Measurements from ENCODE around the gene GPR107.
A peak's percentile ranks its signal among the peaks of the same experiment; 100 is the strongest.

GPR107 gene

GRCh38 chr9:130142641-130143040 lies 88.9 kb downstream of the GPR107 start:
- DNase-seq (ENCODE audit: low read depth): no peak
- H3K4me3 ChIP-seq (ENCODE audit: low read length): no peak overlapping the region
- no peak for TF ChIP-seq CTCF (IDR thresholded peaks at IDR 0.05; ENCODE audit: insufficient read depth, low read depth, low read length, missing control alignments)

GRCh38 chr9:130143279-130143893 lies 89.7 kb downstream of the GPR107 start:
- no peak overlapping the region for H3K4me3 ChIP-seq (ENCODE audit: low read length)
- DNase-seq (ENCODE audit: low read depth): peak; percentile 34
- TF ChIP-seq CTCF (IDR thresholded peaks at IDR 0.05; ENCODE audit: insufficient read depth, low read depth, low read length, missing control alignments): no peak

GRCh38 chr9:130143958-130144366 lies 90.3 kb downstream of the GPR107 start:
- no peak for DNase-seq (ENCODE audit: low read depth)
- no peak for TF ChIP-seq CTCF (IDR thresholded peaks at IDR 0.05; ENCODE audit: insufficient read depth, low read depth, low read length, missing control alignments)
- no peak overlapping the region for H3K4me3 ChIP-seq (ENCODE audit: low read length)

- H3K4me3 ChIP-seq (ENCODE audit: low read length): no peak overlapping the region
- DNase-seq (ENCODE audit: low read depth): no peak
- TF ChIP-seq CTCF (IDR thresholded peaks at IDR 0.05; ENCODE audit: insufficient read depth, low read depth, low read length, missing control alignments): no peak
These were observed 91.0 kb downstream of the GPR107 start for GRCh38 chr9:130144703-130145102.

DNA sequence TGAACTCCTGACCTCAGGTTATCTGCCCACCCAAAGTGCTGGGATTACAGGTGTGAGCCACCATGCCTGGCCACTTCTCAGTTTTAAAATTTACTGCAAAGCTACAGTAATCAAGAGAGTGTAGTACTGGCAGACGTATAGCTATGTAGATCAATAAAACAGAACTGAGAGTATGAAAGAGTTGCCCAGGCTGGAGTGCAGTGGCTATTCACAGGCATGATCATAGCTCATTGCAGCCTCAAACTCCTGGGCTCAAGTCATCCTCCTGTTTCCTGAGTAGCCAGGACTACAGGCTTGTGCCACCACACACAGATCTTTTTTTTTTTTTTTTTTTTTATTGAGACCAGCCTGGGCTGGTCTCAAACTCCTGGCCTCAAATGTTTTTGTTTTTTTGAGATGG lies 92.0 kb downstream of the GPR107 start:
- no peak for DNase-seq (ENCODE audit: low read depth)
- TF ChIP-seq CTCF (IDR thresholded peaks at IDR 0.05; ENCODE audit: insufficient read depth, low read depth, low read length, missing control alignments): no peak
- H3K4me3 ChIP-seq (ENCODE audit: low read length): no peak overlapping the region

GRCh38 chr9:130147198-130147597 lies 93.5 kb downstream of the GPR107 start:
- no peak overlapping the region for H3K4me3 ChIP-seq (ENCODE audit: low read length)
- no peak for DNase-seq (ENCODE audit: low read depth)
- no peak for TF ChIP-seq CTCF (IDR thresholded peaks at IDR 0.05; ENCODE audit: insufficient read depth, low read depth, low read length, missing control alignments)

DNA sequence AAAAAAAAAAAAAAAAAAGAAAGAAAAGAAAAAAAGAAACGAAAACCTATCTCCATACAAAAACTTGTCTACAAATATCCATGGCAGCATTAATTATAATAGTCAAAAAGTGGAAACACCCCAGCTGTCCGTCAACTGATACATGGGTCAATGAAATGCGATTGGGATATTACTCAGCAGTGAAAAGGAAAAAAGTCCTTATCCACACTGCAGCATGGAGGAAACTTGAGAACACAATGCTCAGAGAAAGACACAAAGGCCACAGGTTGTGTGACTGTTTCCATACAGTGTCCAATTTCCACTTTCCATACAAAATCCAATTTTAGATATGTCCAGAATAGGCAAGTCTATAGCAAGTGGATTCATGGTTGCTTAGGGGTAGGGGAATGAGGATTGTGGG lies 94.2 kb downstream of the GPR107 start:
- no peak for DNase-seq (ENCODE audit: low read depth)
- TF ChIP-seq CTCF (IDR thresholded peaks at IDR 0.05; ENCODE audit: insufficient read depth, low read depth, low read length, missing control alignments): no peak
- H3K4me3 ChIP-seq (ENCODE audit: low read length): no peak overlapping the region
